Measurements from ENCODE around the gene CCDC185.

DNA sequence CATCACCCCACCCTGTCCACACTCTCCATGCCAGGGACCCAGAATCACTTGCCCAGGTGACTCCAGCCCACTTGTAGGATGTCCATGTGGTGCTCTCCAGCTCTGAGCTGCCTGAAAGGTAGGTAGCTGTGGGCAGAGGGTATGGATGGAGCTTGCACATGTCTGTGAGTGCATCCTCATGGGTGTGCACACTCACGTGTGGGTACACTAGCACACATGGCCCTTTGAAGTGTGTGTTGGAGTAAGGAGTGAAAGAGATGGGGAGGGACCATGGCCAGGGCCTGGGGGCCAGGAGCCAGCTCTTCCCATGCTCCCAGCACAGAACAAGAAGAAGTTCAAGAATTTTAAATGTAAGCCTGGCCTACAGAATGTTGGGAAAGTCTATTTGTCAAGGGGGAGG is 50.2 kb downstream of the CCDC185 start:
- TF ChIP-seq, protein P1, sequence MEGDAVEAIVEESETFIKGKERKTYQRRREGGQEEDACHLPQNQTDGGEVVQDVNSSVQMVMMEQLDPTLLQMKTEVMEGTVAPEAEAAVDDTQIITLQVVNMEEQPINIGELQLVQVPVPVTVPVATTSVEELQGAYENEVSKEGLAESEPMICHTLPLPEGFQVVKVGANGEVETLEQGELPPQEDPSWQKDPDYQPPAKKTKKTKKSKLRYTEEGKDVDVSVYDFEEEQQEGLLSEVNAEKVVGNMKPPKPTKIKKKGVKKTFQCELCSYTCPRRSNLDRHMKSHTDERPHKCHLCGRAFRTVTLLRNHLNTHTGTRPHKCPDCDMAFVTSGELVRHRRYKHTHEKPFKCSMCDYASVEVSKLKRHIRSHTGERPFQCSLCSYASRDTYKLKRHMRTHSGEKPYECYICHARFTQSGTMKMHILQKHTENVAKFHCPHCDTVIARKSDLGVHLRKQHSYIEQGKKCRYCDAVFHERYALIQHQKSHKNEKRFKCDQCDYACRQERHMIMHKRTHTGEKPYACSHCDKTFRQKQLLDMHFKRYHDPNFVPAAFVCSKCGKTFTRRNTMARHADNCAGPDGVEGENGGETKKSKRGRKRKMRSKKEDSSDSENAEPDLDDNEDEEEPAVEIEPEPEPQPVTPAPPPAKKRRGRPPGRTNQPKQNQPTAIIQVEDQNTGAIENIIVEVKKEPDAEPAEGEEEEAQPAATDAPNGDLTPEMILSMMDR (IDR thresholded peaks at IDR 0.05), result no peak
- TF ChIP-seq POLR2A (IDR thresholded peaks at IDR 0.05) (no peak), EP300 (IDR thresholded peaks at IDR 0.05) (no peak), POLR2AphosphoS5 (IDR thresholded peaks at IDR 0.05) (no peak)

Measured in suprapubic skin (tissue), 4 donors.